Ovary (tissue), 3 donors: ENCODE results near the gene ACY1.

Experiments
- POLR2A ChIP-seq: fragments of 450-650 bp; IDR thresholded peaks from one replicate; pipeline ENCODE4 v1.6.1; 2017; ENCODE audit warnings: antibody characterized with exemption, mild to moderate bottlenecking, moderate library complexity
- TF ChIP-seq, protein P1 (sequence below), 3 donors: fragments of 450-650 bp in 2 of 3; fragments of 200-600 bp in 1 of 3; IDR thresholded peaks; one replicate each; pipeline versions ENCODE4 v1.5.1 to v1.8.0; 2016 to 2022; ENCODE audit warnings: antibody characterized with exemption in 3 of 3, mild to moderate bottlenecking in 1 of 3
- donor health status: DM: no; HTN: no; CAD: no.

- TF ChIP-seq POLR2A: no peak
- TF ChIP-seq, protein P1, sequence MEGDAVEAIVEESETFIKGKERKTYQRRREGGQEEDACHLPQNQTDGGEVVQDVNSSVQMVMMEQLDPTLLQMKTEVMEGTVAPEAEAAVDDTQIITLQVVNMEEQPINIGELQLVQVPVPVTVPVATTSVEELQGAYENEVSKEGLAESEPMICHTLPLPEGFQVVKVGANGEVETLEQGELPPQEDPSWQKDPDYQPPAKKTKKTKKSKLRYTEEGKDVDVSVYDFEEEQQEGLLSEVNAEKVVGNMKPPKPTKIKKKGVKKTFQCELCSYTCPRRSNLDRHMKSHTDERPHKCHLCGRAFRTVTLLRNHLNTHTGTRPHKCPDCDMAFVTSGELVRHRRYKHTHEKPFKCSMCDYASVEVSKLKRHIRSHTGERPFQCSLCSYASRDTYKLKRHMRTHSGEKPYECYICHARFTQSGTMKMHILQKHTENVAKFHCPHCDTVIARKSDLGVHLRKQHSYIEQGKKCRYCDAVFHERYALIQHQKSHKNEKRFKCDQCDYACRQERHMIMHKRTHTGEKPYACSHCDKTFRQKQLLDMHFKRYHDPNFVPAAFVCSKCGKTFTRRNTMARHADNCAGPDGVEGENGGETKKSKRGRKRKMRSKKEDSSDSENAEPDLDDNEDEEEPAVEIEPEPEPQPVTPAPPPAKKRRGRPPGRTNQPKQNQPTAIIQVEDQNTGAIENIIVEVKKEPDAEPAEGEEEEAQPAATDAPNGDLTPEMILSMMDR (IDR thresholded peaks at IDR 0.05): no peak
These were observed 23.4 kb downstream of the ACY1 start for GRCh38 chr3:52006820-52007133.
